Stimulated activated CD8-positive, alpha-beta memory T cell treated with anti-CD3 and anti-CD28 coated beads, Interleukin-15, amount 100 ng/mL, for 24 hours (primary cell): ENCODE data around the gene ARHGAP9.
"Not testable (repeated sequence)": the region's sequence is repeated elsewhere in the genome, so short reads cannot be mapped to it uniquely, and the experiment has no call there.

Experiments
- DNase-seq: peaks from one replicate; pipeline ENCODE4 v3.0.0-alpha.2; 2020; ENCODE audit warnings: low read depth

The ARHGAP9 gene

DNA sequence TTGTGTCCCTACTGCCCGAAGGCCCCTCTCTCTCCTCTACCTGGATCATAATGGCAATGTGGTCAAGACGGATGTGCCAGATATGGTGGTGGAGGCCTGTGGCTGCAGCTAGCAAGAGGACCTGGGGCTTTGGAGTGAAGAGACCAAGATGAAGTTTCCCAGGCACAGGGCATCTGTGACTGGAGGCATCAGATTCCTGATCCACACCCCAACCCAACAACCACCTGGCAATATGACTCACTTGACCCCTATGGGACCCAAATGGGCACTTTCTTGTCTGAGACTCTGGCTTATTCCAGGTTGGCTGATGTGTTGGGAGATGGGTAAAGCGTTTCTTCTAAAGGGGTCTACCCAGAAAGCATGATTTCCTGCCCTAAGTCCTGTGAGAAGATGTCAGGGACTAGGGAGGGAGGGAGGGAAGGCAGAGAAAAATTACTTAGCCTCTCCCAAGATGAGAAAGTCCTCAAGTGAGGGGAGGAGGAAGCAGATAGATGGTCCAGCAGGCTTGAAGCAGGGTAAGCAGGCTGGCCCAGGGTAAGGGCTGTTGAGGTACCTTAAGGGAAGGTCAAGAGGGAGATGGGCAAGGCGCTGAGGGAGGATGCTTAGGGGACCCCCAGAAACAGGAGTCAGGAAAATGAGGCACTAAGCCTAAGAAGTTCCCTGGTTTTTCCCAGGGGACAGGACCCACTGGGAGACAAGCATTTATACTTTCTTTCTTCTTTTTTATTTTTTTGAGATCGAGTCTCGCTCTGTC, 22.8 kb downstream of the ARHGAP9 start:
- DNase-seq = no peak

GRCh38 chr12:57456145-57456700, 23.4 kb downstream of the ARHGAP9 start:
- no peak for DNase-seq

GRCh38 chr12:57455374-57456144, 24.1 kb downstream of the ARHGAP9 start:
- DNase-seq = no peak

- DNase-seq = no peak
Observed at GRCh38 chr12:57454566-57455373, 24.9 kb downstream of the ARHGAP9 start, which contains the start of gene INHBE. INHBE (plus strand) TSS chr12:57455307; CDS start chr12:57455537, 230 bp downstream.

GRCh38 chr12:57454213-57454565, 25.5 kb downstream of the ARHGAP9 start:
- DNase-seq = no peak

DNA sequence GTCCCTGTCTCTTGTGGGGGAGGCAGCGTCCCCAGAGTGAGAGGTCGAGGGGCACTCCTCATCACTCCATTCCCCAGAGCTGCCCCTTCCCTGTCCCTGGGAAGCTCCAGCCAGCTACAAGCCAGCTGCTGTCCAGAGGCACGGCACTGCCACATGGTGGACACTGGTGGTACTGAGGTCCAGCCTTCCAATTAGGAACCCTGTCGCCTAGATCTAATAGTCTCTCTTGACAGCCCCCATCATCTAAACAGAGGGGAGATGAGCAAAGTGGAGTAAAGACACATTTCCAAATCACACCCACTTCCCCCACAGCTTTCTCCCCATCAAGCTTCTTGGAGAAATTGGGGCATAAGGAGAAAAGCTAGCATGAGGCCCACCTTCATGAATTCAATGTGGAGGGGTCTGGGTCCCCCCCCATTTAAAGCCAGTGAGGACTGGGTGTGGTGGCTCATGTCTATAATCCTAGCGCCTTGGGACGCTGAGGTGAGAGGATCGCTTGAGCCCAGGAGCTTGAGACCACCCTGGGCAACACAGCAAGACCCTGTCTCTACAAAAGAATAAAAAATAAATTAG, 26.6 kb downstream of the ARHGAP9 start:
- DNase-seq = no peak

GRCh38 chr12:57452181-57452936, 27.3 kb downstream of the ARHGAP9 start:
- no peak for DNase-seq

- DNase-seq = no peak
Observed at GRCh38 chr12:57451233-57451778, 28.4 kb downstream of the ARHGAP9 start.

DNA sequence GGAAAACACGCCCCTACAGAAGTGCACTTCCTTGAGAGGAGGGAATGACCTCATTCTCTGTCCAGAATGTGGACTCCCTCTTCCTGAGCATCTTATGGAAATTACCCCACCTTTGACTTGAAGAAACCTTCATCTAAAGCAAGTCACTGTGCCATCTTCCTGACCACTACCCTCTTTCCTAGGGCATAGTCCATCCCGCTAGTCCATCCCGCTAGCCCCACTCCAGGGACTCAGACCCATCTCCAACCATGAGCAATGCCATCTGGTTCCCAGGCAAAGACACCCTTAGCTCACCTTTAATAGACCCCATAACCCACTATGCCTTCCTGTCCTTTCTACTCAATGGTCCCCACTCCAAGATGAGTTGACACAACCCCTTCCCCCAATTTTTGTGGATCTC, 29.6 kb downstream of the ARHGAP9 start:
- DNase-seq = no peak

- no peak for DNase-seq
Observed at GRCh38 chr12:57449375-57449774, 30.3 kb downstream of the ARHGAP9 start.

- DNase-seq = no peak
Observed at GRCh38 chr12:57448669-57449068, 31.0 kb downstream of the ARHGAP9 start.

- no peak for DNase-seq
Observed at GRCh38 chr12:57446292-57446960, 33.2 kb downstream of the ARHGAP9 start.

DNA sequence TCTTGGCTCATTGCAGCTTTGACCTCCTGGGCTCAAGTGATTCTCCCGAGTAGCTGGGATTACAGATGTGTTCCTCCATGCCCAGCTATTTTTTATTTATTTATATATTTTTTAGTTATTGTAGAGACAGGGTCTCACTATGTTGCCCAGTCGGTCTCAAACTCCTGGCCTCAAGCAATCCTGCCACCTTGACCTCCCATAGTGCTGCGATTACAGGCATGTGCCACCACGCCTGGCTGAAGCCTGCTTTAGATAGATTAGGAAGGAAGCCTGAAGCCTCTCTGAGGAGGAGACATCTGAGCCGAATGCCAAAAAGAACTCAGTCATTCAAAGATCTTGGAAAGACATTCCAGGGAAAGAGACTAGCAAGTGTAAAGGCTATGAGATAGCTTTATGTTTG, 34.9 kb downstream of the ARHGAP9 start:
- no peak for DNase-seq

DNA sequence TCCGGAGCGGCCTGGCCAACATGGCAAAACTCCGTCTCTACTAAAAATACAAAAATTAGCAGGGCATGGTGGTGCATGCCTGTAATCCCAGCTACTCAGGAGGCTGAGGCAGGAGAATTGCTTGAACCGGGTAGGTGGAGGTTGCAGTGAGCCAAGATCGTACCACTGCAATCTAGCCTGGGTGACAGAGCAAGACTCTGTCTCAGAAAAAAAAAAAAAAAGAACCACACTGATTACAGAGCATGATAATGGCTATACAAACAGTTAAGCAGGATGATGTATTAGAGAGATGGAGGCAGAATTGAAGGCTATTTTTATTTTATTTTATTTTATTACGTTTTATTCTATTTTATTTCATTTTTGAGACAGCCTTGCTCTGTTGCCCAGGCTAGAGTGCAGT, 35.3 kb downstream of the ARHGAP9 start:
- DNase-seq = not testable (repeated sequence)

DNA sequence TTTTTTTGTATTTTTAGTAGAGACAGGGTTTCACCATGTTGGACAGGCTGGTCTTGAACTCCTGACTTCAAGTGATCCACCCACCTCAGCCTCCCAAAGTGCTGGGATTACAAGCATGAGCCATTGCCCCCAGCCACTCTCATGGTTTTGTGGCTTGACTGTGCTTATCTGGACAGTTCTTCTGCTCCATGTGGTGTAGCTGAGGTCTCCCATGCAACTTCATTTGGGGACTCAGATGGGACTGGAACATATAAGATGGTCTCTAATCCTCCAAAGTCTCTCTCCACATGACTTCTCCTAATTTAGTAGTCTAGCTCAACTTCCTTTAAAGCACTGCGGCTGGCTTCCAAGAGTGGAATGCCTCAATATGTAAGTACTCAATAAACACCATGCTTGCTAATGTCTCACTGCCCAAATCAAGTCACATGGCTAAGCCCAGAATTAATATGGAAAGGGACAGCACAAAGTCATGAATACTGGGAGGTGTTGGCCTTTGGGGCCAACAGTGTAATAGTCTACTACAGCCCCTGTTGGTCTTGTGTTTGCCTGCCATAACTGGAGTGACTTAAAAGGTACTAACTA, 37.7 kb downstream of the ARHGAP9 start:
- DNase-seq = no peak

- DNase-seq = not testable (repeated sequence)
Observed at GRCh38 chr12:57441393-57441792, 38.3 kb downstream of the ARHGAP9 start.

GRCh38 chr12:57439762-57440266, 39.9 kb downstream of the ARHGAP9 start:
- DNase-seq = no peak

GRCh38 chr12:57438400-57438799, 41.3 kb downstream of the ARHGAP9 start:
- DNase-seq = no peak

GRCh38 chr12:57435293-57435692, 44.4 kb downstream of the ARHGAP9 start:
- DNase-seq = no peak
